Activated T-cell treated with anti-CD3 and anti-CD28 coated beads for 48 hours (primary cell): Measurements from ENCODE around the gene TGFB2.

Experiments used
- DNase-seq: peaks from one replicate; pipeline ENCODE4 v3.0.0-alpha.2; 2020; ENCODE audit warnings: low read depth

TGFB2 gene

DNA sequence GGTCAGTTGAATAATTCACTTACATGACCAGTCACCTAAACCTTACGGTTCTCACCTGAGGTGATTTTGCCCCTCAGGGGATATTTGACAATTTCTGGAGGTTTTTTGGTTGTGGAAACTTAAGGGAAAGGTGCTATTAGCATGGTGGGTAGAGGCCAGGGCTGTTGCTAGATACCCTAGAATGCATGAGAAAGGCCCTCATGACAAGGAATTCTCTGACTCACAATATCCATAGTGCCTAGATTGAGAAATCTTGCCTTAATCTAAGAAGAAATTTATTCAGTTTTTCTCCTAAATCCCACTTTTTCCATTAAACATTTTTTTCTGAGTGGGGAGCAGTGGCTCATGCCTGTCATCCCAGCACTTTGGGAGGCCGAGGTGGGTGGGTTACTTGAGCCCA is 119.7 kb downstream of the TGFB2 start:
- no peak for DNase-seq

DNA sequence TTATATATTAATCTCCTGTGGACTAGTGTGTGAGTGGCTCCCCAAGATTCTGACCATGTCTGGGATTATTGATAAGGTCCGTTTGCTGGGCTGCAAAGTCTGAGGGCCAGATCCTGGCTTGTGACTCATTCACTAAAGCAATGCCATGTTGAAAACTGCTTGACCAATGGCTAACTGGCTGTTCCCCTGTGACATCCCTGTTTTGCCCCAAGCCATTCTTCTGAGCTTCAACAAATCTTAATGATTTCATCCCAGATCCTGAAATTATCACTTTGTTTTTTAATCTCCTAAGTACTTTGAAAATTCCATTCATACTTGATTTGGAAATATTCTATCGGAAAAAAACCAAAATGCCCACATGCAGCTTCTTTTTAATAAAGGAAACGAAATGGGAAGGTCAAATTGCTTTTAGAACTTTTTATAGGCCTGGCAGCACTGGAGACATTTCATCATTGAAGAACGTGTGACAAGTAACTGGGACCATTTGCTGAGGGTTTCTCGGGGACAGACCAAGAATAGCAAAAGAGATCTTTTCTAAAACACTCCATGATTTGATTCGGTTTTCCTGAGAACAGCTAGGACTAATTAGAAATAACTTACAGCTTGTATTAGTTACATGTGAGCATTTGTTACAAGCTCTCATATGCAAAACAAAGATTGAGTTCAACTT is 121.3 kb downstream of the TGFB2 start:
- DNase-seq = no peak

DNA sequence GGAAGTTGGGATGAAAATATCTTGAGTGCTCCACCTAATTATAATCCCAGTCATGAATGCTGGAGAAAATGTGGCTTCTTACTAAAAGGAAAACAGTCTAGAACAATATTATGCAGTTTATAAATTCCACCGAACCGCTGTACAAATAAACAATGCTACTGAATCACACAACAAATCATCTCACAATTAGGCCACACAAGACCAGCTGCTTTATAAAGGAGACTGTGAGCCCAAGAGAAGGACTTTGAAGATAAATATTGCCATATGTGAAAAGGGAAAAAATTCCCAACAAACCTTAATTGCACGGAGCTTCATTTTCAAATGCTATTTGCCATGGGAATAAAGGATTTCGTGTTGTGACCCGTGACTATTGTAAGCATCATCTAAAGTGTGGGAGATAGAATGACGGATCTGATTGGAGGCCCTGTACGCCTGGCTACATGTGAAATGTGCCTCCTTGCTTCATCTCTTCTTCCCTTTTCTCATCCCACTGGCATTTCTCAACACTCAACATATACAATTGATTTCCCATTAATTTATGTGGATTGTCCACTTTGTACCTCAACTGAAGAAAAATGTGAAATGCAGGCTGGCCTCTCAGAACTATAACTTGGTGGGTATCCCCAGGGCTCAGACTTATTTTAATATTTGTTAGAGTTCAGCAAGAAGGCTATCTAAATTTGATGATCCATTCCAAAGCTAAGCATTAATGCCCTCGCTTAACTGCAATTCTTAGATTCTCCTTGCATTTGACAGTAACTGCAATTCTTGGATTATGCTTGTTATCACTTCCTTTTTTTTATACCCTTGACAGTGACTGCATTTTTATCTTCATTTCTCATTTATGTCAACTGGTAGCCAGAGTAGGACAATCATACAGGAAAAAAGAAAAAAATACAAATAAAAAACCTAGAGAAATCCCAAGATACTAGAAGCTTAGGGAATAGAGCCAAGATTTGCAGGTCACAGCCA is 122.3 kb downstream of the TGFB2 start:
- no peak for DNase-seq

DNA sequence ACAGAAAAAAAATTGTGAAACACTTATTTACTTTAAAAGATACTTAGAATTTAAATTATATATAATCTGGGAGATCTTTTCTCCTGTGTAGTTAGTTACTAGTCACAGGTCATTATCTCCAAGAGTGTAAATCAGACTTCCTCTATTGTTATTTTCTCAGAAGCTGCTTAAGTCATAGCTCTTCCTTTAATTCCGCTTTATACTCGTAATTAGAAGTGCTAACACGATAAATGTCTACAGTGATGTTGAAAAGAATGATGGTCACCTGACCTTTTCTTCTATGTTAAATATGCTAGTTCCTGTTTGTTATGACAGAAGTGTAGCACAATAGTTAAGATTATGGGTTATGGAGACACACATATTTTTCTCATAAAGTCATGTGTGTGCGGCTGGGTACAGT is 123.6 kb downstream of the TGFB2 start:
- no peak for DNase-seq

DNA sequence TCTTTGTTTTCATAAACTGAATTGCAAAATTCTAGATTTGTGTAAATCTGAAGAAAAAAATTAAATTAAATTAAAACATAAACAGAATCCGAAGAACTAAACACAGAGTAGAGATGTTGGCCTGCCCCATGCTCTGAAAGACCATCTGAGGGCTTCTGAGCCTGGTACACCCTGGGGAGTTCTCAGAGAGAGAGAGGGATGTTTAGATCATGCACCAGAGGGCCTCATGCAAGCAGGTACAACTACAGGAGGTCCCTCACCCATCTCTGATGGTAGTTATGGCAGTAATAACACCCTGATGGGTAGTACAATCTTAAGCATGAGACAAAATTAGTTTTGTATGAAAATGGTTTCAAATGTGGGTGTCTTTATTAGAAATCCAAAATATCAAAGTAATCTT is 127.7 kb downstream of the TGFB2 start:
- DNase-seq = no peak

DNA sequence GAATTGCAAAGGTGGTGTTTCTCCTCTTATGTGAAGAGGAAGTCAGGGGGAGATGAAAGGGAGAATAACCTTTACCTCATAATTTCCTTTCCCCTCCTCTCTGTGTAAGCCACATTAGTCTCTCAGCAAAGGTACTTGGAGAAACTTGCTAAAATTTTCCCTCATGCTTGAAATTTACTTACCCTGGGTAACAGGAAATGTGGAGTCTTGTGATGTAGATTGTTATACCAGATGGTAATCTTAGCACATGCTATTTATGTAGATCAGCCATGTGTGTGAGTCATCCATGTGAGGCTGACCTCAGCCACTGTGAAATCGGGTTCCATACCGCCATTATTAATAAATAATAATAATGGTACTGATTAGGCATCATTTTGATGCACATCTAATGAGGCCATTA is 128.4 kb downstream of the TGFB2 start:
- DNase-seq = no peak

DNA sequence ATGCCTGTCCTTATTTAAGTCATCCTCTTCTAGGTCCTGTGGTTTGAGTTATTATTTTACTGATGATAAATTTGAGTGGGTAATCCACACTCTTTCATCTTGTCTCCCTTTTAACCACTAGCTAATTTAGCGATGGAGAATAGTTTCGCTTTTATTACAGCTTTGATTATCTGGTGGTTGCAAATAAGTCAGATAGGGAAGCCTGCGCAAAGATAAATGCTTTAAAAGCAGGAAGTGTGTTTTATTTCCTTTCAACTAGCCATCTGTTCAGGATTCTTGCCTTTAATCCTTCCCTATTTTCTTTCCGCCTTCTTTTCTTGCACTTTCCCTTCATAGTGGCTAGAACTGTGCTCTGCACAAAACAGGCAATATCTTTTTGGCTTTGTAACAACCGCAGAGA is 129.0 kb downstream of the TGFB2 start:
- no peak for DNase-seq

DNA sequence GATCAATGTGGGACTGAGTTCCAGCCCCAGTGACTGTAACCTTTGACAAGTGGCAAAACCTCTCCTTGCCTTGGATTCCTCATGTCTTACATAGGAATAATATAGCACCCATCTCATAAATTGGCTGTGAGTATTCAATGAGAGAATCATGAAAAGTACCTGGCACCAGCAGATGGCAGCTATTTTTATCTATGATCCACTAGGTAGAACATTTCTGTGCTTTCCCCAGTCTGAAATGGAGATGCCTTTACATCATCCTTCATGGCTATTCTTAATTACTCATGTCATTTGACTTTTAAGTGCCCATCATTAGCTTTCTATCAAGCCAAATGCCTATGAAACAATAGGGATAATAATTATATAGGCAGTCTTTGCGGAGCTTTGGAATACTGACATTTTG is 130.1 kb downstream of the TGFB2 start:
- no peak for DNase-seq

DNA sequence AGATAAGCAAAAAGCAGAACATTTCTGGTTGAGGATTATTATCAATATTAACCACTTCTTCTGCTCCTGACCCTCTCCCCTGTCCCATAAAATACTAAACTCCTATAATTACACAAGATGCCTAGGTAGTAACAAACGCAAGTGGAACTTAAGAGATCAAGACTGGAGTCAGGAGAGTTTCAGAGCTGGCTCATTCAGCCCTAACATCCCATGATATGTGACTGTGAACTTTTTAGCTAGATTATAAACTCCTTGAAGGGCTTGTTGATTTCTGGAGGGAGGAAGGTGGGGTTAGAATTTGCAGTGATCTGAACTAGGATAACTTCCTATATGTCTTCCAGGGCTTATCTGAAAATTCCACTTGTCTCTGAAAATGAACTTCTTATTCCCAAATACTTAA is 130.6 kb downstream of the TGFB2 start:
- DNase-seq = no peak

DNA sequence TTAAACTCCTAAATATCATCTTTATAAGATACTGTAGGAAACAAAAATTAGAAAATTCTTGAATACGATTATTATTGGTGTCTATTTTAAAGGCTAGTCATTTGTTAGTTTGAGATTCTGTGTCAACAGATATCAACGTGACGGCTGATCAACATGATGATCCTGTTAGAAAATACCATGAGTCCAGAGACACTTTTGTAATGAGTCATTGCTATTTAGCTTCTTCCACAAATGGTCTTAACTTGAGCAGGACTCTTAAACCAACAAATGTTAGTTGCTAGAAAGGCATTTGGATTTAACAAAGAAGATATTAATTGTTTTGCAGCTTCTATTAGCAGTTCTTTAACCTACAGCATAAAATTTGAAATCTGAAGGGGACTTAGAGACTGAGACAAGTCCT is 131.2 kb downstream of the TGFB2 start:
- no peak for DNase-seq

DNA sequence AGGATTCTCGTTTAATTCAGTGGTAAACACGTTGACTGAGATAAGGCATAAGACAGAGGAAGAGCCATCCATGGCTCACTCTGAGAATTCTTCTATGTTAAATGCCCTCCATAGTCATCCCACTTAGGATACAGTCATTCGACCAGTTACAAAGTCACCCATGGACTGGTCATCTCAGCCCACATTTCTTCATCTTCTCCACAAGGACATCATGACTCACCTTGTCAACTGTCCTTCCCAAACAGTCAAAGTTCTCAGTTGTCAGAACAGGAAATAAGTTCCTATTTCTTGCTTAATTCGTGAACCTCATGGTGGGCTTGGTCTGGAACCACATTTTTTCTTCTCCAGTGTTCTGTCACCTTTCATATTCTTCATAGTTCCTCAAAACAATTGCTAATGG is 133.2 kb downstream of the TGFB2 start:
- no peak for DNase-seq

DNA sequence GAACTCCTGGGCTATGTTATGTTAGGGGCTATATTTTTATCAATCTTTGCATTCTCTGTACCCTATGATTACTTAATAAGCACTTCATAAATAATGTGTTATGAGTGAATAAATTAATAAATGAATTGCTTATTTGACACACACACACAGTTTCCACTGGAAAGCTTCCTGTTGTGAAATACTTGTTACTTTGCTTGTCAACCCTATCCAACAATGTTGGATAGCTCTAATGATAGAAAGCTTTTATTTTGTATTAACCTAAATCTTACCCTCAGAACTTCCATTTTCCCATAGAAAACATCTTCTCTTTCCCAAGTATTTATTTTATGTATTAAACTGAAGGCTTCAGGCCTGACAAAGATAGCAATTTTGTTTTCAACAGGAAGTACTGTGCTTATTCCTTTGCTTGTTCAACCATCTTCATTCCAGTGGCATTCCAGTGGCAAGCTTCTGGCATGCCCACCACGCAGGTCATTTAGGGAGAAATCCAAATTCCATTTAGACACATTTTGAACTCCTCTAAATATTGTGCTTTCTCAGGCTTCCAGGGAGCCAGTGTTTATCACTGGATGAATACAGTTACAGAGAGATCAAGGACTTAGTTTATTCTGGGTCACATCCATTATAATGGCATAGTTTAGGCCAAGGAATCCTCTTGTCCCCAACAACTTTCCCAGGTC is 134.4 kb downstream of the TGFB2 start:
- no peak for DNase-seq

DNA sequence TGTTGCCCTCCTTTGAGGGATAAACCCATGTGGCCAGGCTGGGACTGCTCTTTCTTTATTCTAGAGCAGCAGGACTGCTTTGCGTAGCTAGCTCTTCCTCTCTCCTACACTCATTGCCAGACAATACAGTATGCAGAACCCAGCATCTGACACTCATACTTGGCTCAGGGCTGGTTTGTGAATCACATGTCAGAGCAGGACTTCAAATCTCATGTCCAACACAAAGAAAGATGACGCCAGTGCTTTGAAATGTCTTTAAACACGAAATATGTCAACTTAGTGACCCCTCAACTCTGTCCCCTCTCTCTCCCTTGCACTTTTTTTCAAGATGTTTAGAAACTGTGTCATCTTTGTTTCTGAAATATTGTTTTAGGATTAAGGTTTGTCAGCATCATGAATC is 135.0 kb downstream of the TGFB2 start:
- DNase-seq = no peak

DNA sequence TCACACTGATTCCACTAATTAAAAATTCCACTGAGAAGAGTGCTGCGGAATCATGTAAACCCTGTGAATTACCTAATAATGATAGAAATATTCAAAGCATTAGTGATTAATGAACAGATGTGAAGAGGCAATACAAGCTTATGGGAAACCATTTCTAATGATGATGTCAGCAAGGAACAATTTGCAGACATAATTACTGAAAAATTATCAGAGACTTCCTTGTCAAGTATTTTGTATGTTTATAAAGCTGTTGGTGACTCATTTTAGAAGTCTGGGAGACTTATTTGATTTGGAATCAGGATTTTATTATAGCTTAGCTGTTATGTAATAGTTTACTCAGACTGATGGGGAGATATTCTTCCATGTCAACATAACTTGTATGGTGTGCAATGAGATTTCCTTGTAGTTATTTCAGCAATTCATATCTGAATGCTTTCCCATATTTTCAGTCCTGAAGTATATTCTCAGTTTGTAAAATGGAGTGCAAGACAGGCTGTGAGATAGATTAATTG is 135.5 kb downstream of the TGFB2 start:
- no peak for DNase-seq

DNA sequence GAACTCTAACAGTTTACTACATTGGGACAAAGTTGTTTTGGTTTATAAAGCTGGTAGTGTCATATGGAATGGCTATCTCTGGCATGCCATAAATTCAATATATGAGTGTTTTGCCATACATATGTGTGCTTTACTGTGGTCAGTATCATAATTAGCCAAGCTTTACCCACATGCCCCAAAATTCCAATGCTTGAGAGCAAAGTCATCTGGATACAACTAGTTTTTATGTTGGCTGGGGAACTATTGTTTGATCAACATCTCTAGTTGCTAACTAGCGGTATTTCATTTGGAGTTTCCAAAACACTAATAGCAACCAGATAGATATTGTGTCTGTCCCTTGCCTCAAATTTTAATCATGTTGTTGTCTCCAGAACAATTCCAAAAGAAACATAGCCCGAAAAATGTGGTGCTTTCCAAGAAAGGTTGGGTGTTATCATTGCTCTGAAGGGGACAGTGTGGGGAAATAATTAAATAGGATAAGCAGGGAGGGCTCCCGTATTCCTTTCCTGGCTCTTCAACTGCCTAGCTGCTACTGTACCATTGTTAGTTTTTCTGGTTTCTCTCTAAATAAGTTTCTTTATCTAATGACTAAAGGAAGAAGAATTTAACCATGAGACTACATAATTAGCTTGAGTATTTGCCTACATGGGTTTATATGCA is 136.1 kb downstream of the TGFB2 start:
- no peak for DNase-seq

DNA sequence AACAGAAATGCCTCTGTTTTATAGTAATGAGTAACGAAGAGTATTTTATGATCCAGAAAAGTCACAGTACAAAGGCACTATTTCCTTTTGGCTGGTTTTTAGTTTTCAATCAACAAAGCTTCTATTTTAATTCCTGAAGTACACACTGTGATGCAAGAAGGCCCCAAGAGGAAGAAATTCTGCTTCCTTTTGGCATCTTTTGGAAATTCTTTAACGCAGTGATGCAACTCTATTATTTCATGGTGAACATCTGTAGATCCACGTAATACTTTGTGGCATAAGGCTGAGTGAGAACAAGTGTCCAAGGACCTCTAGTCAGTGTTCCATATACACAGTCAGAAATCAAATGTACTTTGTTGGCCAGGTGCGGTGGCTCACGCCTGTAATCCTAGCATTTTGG is 137.5 kb downstream of the TGFB2 start:
- DNase-seq = no peak

DNA sequence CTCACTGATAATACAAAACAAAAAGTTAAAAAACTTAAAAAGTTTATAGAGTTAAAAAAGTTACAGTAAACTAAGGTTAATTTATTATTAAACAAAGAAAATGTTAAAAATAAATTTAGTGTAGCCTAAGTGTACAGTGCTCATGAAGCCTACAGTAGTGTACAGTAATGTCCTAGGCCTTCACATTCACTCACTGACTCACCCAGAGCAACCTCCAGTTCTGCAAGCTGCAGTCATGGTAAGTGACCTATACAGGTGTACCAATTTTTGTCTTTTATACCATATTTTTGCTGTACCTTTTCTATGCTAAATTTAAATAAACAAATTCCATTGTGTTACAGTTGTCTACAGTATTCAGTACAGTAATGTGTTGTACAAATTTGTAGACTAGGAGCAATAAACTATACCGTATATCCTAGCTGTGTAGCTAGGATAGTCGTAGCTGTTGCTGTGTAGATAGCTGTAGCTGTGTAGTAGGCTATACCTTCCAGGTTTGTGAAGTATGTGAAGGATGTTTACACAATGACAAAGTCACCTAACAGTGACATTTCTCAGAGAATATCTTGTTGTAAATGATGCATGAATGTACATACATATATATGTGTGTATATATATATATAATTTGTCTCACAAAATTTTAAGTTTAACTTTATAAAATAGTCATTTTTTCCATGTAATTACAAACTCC is 140.2 kb downstream of the TGFB2 start:
- no peak for DNase-seq

DNA sequence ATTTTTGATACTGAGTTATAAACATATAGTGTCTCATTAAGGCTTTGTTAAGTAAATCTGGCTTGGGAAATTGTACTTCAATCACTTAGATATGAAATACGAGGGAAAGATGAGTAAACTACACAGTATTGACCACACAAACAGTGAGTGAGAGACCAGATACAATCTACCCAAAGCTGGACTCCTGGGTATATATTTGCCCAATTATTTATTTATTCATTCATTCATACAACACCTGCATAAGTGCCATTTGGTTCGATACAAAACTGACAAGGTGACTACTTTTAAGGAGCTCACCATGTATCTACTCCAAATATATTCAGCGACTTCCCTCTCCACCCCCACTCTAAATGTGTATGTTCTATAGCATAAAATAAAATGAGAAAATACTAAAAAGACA is 143.4 kb downstream of the TGFB2 start:
- no peak for DNase-seq

DNA sequence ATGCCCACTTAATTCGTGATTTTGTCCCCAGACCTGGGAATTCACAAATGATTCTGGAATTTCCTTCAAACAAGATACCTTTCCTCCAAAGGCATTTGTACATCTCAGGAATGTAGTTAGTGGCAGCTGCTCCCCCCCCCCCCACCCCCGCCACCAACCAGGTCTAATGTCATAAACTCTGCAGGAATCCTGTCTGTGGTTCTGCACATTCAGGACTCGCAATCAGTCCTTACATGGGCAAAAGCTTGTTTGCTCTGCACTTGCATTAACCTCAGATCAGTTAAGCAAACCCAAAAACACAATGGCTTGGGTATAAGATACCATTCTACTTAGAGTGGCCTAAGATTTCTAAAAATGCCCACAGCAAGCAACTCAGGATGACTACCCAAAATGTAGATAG is 143.8 kb downstream of the TGFB2 start:
- no peak for DNase-seq

DNA sequence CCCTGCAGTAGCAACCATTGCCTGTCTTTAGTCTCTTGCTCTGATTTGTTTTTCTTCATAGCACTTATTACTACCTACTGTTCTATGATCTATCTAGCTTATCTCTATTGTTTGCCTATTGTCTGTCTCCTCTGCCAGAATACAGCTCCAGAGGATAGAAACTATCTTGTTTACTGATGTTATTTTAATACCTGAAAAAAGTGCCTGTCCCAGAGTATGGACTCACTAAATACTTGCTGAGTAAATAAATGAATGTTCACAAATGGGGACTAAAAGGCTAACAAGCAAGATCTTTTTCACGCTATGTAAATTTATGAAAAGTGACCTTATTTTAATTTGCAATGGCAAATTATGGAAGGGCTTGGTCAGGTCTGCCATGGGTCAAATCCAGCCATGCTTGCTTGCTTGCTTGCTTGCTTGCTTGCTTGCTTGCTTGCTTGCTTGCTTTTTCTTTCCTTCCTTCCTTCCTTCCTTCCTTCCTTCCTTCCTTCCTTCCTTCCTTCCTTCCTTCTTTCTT is 145.3 kb downstream of the TGFB2 start:
- DNase-seq = no peak

DNA sequence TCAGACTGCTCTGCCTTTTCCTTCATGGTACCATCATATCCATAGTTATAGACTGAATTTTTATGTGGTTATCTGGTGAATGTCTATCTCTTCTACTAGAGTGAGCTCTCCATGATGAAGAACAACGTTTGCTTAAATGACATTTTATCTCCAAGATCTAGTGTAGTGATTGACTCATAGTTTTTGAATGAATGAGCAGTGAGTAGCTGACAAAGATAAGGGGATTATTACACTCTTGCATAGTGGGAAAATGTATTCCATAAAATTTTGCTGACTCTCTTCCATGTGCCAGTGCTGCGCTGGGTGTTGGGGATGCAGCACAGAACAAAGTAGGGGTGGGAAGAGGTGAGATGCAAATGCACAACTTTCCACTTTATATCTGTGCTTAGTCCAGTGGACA is 147.7 kb downstream of the TGFB2 start:
- DNase-seq = no peak
